ENCODE results near the gene C2CD4C. TPM values are rescaled to one million over a fixed set of nuclear protein-coding genes. Genes with fewer than 3 reads are reported as not detected.
"Not testable (repeated sequence)": the region's sequence is repeated elsewhere in the genome, so short reads cannot be mapped to it uniquely, and the experiment has no call there.

The C2CD4C gene
- total RNA-seq, 1 experiment from 2014 or later, result 1.8 TPM

- DNase-seq (ENCODE audit: low read depth), result no peak
- in situ Hi-C loops (cut with HindIII; ENCODE audit: low pct_unique_long_range_greater_than_20kb, low sequenced_read_pairs), result no loop called here
Measured at GRCh38 chr19:422213-422916, 13.4 kb upstream of the C2CD4C start.

GRCh38 chr19:419721-420515 is 11.0 kb upstream of the C2CD4C start:
- in situ Hi-C loops (cut with HindIII; ENCODE audit: low pct_unique_long_range_greater_than_20kb, low sequenced_read_pairs), result no loop called here
- no peak for DNase-seq (ENCODE audit: low read depth)

- in situ Hi-C loops (cut with HindIII; ENCODE audit: low pct_unique_long_range_greater_than_20kb, low sequenced_read_pairs), result no loop called here
- DNase-seq (ENCODE audit: low read depth), result no peak
Measured at GRCh38 chr19:418761-419671, 10.1 kb upstream of the C2CD4C start.

- in situ Hi-C loops (cut with HindIII; ENCODE audit: low pct_unique_long_range_greater_than_20kb, low sequenced_read_pairs), result no loop called here
- DNase-seq (ENCODE audit: low read depth), result no peak
Measured at GRCh38 chr19:416416-416815, 7.5 kb upstream of the C2CD4C start.

- no peak for DNase-seq (ENCODE audit: low read depth)
- in situ Hi-C loops (cut with HindIII; ENCODE audit: low pct_unique_long_range_greater_than_20kb, low sequenced_read_pairs), result no loop called here
Measured at GRCh38 chr19:415292-415691, 6.3 kb upstream of the C2CD4C start.

GRCh38 chr19:413756-414420 is 4.9 kb upstream of the C2CD4C start:
- in situ Hi-C loops (cut with HindIII; ENCODE audit: low pct_unique_long_range_greater_than_20kb, low sequenced_read_pairs), result no loop called here
- no peak for DNase-seq (ENCODE audit: low read depth)

GRCh38 chr19:412356-413355 is 3.7 kb upstream of the C2CD4C start:
- no peak for DNase-seq (ENCODE audit: low read depth)
- in situ Hi-C loops (cut with HindIII; ENCODE audit: low pct_unique_long_range_greater_than_20kb, low sequenced_read_pairs), result no loop called here

- no peak for DNase-seq (ENCODE audit: low read depth)
- in situ Hi-C loops (cut with HindIII; ENCODE audit: low pct_unique_long_range_greater_than_20kb, low sequenced_read_pairs), result no loop called here
Measured at GRCh38 chr19:411723-412355, 2.9 kb upstream of the C2CD4C start.

- not testable (repeated sequence) for DNase-seq (ENCODE audit: low read depth)
Measured at GRCh38 chr19:411121-411722, 2.3 kb upstream of the C2CD4C start.

GRCh38 chr19:410243-410781 is 1.4 kb upstream of the C2CD4C start:
- in situ Hi-C loops (cut with HindIII; ENCODE audit: low pct_unique_long_range_greater_than_20kb, low sequenced_read_pairs), result no loop called here
- no peak for DNase-seq (ENCODE audit: low read depth)

More at GRCh38 chr19:411121-411722, 2.3 kb upstream of the C2CD4C start:
- in situ Hi-C loops (cut with HindIII; ENCODE audit: low pct_unique_long_range_greater_than_20kb, low sequenced_read_pairs), result not testable (repeated sequence)

- no peak for DNase-seq (ENCODE audit: low read depth)
- in situ Hi-C loops (cut with HindIII; ENCODE audit: low pct_unique_long_range_greater_than_20kb, low sequenced_read_pairs), result no loop called here
Measured at GRCh38 chr19:409516-410242, 732 bp upstream of the C2CD4C start.

GRCh38 chr19:408441-408901 is 476 bp downstream of the C2CD4C start:
- in situ Hi-C loops (cut with HindIII; ENCODE audit: low pct_unique_long_range_greater_than_20kb, low sequenced_read_pairs), result no loop called here
- no peak for DNase-seq (ENCODE audit: low read depth)

- in situ Hi-C loops (cut with HindIII; ENCODE audit: low pct_unique_long_range_greater_than_20kb, low sequenced_read_pairs), result no loop called here
- DNase-seq (ENCODE audit: low read depth), result no peak
Measured at GRCh38 chr19:407511-408440, 1.2 kb downstream of the C2CD4C start.

- in situ Hi-C loops (cut with HindIII; ENCODE audit: low pct_unique_long_range_greater_than_20kb, low sequenced_read_pairs), result no loop called here
- DNase-seq (ENCODE audit: low read depth), result no peak
Measured at GRCh38 chr19:406971-407510, 1.9 kb downstream of the C2CD4C start.
